GM11168 (cell line): ENCODE results near the gene BATF.

Experiments
- in situ Hi-C: fragments of 300-500 bp; cut with MboI; formaldehyde crosslinking; loops from one replicate; pipeline ENCODE4 v1.12.0; 2022; ENCODE audit warnings: low sequenced_read_pairs; ENCODE audit not compliant: unreplicated experiment

Gene BATF

DNA sequence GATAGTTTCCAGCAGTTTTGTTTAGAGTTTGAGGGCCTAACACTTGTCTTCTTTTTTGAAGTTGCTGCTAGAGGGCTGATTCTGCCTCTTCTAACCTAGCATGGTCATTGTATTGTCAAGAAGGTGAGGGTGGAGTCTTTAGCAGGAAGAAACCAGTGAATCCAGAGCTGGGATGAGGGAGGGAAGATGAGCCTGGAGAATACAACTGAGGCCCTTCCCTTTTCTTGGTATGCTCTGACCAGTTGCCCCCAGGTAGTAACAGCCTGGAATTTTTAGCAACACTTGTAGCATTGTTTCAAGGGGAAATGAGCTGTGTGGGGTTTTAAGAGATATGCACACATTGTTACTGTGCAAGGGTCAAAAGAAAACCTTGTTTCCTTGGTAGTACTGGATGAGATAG is 65.1 kb downstream of the BATF start:
- in situ Hi-C loops = no loop called here

DNA sequence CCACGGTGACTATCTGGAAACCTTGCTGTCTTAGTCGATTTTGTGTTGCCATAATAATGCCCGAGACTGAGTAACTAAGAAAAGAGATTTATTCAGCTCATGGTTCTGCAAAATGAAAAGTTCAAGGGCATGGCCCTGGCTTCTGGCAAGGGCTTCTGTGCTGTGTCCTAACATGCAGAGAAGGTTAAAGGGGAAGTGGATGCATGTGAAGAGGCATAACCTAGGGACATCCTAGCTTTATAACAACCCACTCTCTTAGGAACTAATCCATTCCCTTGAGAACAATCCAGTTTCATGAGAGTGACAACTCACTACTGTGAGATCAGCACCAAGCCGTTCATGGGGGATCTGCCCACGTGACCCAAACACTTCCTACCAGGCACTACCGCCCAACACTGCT is 67.7 kb downstream of the BATF start:
- in situ Hi-C loops = no loop called here

- in situ Hi-C loops = no loop called here
These were observed 69.2 kb downstream of the BATF start for GRCh38 chr14:75591331-75591946.

DNA sequence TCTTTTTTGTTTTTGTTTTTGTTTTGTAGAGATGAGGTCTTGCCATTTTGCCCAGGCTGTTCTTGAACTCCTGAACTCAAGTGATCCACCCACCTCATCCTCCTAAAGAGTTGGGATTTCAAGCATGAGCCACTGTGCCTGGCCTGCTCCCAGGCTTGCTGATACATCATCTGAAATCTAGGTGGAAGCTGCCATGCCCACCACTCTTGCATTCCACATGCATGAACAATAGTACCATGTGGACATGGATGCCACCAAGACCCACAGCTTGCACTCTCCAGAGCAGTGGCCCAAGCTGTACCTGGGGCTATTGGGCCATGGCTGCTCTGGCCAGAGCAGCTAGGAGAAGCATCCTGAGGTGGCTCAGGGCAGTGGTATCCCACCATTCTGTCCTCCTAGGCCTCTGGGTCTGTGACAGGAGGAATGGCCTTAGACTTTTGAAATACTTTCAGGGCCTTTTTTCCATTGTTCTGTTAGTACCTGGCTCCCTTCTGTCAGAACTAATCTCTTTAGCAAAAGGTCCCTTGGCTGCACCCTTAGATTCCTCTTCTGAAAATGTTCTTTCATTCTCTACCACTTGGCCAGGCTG is 69.8 kb downstream of the BATF start:
- in situ Hi-C loops = no loop called here

- in situ Hi-C loops = no loop called here
These were observed 73.0 kb downstream of the BATF start for GRCh38 chr14:75595226-75595625.
